ENCODE data around the gene HEXIM1.

The HEXIM1 gene

GRCh38 chr17:45184144-45184543 lies 35.9 kb downstream of the HEXIM1 start:
- H3K27me3 Mint-ChIP-seq: no peaks in the 10 kb centered on the region
- DNase-seq: no peak
- H3K4me1 Mint-ChIP-seq (ENCODE audit: low read depth): no peaks in the 10 kb centered on the region
- no peak overlapping the region for H3K27ac Mint-ChIP-seq
- H3K4me3 Mint-ChIP-seq: no peak overlapping the region
- no peaks in the 10 kb centered on the region for H3K36me3 Mint-ChIP-seq (ENCODE audit: low read depth)
- H3K9me3 Mint-ChIP-seq: no peaks in the 10 kb centered on the region

DNA sequence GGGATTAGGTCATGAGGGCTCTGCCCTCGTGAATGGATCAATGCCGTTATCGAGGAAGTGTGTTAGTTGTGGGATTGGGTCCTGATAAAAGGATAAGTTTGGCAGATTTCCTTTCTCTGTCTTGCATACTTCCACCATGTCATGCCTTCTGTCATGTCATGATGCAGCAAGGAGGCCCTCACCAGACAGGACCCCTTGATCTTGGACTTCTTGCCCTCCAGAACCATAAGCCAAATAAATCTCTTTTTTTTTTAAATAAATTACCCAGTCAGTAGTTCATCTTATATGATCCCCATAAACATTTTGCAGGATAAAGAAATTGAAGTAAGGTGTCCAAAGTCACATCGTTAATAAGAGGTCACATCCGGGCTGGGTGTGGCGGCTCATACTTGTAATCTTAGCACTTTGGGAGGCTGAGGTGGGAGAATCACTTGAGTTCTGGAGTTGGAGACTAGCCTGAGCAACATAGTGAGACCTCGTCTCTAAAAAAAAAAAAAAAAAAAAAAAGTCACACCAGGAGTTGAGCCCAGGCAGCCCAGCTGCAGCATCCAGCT lies 38.6 kb downstream of the HEXIM1 start:
- no peak for DNase-seq
- Mint-ChIP-seq H3K4me3 (no peak overlapping the region), H3K9me3 (no peaks in the 10 kb centered on the region), H3K27me3 (no peaks in the 10 kb centered on the region), H3K27ac (no peak overlapping the region), H3K4me1 (ENCODE audit: low read depth) (no peaks in the 10 kb centered on the region), H3K36me3 (ENCODE audit: low read depth) (no peaks in the 10 kb centered on the region)

GRCh38 chr17:45189009-45189408 lies 40.7 kb downstream of the HEXIM1 start:
- H3K27ac Mint-ChIP-seq: no peak overlapping the region
- H3K4me1 Mint-ChIP-seq (ENCODE audit: low read depth): no peaks in the 10 kb centered on the region
- no peak for DNase-seq
- no peaks in the 10 kb centered on the region for H3K9me3 Mint-ChIP-seq
- no peak overlapping the region for H3K4me3 Mint-ChIP-seq
- no peaks in the 10 kb centered on the region for H3K27me3 Mint-ChIP-seq
- H3K36me3 Mint-ChIP-seq (ENCODE audit: low read depth): no peaks in the 10 kb centered on the region

GRCh38 chr17:45190503-45191255 lies 42.4 kb downstream of the HEXIM1 start:
- Mint-ChIP-seq H3K27me3 (no peaks in the 10 kb centered on the region), H3K4me3 (no peak overlapping the region), H3K27ac (no peak overlapping the region), H3K9me3 (no peaks in the 10 kb centered on the region), H3K4me1 (ENCODE audit: low read depth) (no peaks in the 10 kb centered on the region), H3K36me3 (ENCODE audit: low read depth) (no peaks in the 10 kb centered on the region)
- no peak for DNase-seq

DNA sequence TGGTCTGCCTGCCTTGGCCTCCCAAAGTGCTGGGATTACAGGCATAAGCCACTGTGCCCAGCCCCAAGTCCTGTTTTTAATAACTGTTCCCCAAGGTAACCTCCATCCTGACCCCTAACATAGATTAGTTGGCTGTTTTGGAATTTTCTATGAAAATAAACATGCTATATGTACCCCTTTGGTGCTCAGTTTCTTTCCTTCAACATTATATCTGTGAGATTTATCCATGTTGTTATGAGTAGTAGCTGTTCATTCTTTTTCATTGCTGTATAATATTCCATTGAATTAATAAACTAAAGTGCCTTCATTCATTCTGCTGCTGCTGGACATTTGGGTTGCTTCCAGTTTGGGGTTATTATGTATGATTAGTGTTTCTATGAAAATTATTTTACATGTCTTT lies 47.1 kb downstream of the HEXIM1 start:
- Mint-ChIP-seq H3K27me3 (no peaks in the 10 kb centered on the region), H3K36me3 (ENCODE audit: low read depth) (no peaks in the 10 kb centered on the region), H3K4me3 (no peak overlapping the region), H3K4me1 (ENCODE audit: low read depth) (peaks cover 3% of the 10 kb centered on the region), H3K9me3 (no peaks in the 10 kb centered on the region), H3K27ac (no peak overlapping the region)
- no peak for DNase-seq

- Mint-ChIP-seq H3K9me3 (no peaks in the 10 kb centered on the region), H3K36me3 (ENCODE audit: low read depth) (no peaks in the 10 kb centered on the region), H3K27ac (no peak overlapping the region), H3K27me3 (no peaks in the 10 kb centered on the region), H3K4me1 (ENCODE audit: low read depth) (peaks cover 3% of the 10 kb centered on the region), H3K4me3 (no peak overlapping the region)
- DNase-seq: no peak
These were observed 48.8 kb downstream of the HEXIM1 start for GRCh38 chr17:45197108-45197507.

DNA sequence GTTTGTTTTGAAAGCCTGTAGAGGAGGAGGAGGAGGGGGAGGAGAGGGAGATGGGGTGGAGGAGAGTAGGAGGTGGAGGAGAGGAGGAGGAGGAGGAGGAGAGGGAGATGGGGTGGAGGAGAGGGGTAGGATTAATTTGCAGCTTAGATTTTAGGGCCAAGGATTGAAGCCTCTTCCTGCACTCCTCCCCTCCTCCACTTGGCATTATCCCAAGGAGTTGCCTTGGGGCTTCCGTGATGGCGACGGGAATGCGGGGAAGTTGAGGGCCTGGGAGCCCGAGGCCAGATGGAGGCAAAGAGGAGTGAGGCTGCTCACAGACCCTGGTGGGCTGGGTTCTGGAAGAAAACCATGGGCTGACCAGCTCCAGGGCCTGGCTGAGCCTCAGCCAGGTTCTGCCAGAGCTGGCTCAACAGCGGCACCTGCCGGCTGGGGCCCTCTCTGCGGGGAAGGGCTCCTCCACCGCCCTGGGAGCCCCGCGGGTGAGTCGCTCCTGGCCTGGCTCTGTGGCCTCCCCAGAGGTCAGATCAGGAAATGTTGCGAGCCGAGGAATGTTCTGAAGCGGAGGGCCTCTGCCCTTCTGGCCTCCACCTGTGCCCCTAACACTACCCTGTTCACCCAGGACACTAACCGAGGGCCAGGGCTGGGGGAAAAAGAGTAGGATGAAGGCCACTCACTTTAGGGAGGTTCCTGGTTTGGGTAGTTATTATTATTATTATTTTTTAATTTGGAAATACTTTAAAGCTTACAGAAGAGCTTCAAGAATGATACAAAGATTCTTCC lies 49.5 kb downstream of the HEXIM1 start:
- peak; percentile 95 for DNase-seq
- H3K4me3 Mint-ChIP-seq: no peak overlapping the region
- no peaks in the 10 kb centered on the region for H3K27me3 Mint-ChIP-seq
- H3K27ac Mint-ChIP-seq: no peak overlapping the region
- H3K9me3 Mint-ChIP-seq: no peaks in the 10 kb centered on the region
- peaks cover 3% of the 10 kb centered on the region for H3K4me1 Mint-ChIP-seq (ENCODE audit: low read depth)
- H3K36me3 Mint-ChIP-seq (ENCODE audit: low read depth): no peaks in the 10 kb centered on the region

DNA sequence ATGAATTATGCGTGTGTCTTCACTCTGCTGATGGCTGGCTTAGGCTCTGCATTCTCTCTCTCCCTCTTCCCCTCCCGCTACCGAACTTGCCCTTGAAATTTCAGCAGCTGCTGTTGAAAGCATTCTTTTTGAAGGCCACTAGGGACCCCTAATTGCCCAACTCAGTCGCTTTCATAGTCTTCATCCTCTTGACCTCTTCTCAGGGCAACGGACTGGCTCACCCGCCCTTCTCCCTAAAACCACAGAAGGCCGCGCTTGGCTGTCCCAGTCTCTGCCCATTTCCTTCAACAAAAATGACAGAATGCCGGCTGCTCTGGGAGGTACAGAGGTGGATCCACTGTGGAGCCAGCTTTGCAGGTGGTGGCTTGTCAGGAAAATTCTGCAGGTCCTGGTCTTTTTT lies 52.4 kb downstream of the HEXIM1 start:
- Mint-ChIP-seq H3K4me3 (no peak overlapping the region), H3K9me3 (no peaks in the 10 kb centered on the region), H3K27me3 (no peaks in the 10 kb centered on the region), H3K27ac (no peak overlapping the region), H3K36me3 (ENCODE audit: low read depth) (no peaks in the 10 kb centered on the region), H3K4me1 (ENCODE audit: low read depth) (peaks cover 3% of the 10 kb centered on the region)
- DNase-seq: no peak

DNA sequence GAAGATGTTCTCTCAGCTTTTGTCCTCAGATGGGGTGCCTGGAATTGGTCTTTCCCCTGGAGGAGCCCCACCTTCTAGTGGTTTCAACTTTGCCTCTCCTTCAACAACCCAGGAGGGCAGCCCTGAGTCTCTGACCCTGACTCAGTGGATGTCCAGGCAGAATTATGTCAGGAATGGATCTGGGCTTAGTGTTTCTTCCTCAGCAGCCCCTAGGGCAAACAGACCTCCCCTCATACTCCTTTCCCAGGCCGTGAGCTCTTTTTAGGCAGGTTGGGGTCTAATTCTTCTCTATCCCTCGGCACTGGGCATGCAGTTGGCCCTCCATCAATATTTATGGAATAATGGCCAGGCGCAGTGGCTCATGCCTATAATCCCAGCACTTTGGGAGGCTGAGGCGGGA lies 53.2 kb downstream of the HEXIM1 start:
- H3K36me3 Mint-ChIP-seq (ENCODE audit: low read depth): peaks cover 2% of the 10 kb centered on the region
- no peaks in the 10 kb centered on the region for H3K27me3 Mint-ChIP-seq
- DNase-seq: no peak
- no peak overlapping the region for H3K27ac Mint-ChIP-seq
- no peaks in the 10 kb centered on the region for H3K9me3 Mint-ChIP-seq
- H3K4me1 Mint-ChIP-seq (ENCODE audit: low read depth): peaks cover 3% of the 10 kb centered on the region
- H3K4me3 Mint-ChIP-seq: no peak overlapping the region
